ENCODE data around the gene KDM4F.

Gene KDM4F

GRCh38 chr11:95067841-95068219 is 18.6 kb downstream of the KDM4F start:
- Histone ChIP-seq H3K4me1 (ENCODE audit: insufficient read depth, poor library complexity, severe bottlenecking) (peaks cover 28% of the 10 kb centered on the region), H3K4me3 (ENCODE audit: severe bottlenecking) (peak overlapping the region; percentile 57), H3K27ac (ENCODE audit: poor library complexity, severe bottlenecking) (peak overlapping the region; percentile 69), H3K27me3 (ENCODE audit: insufficient read depth, poor library complexity, severe bottlenecking) (no peaks in the 10 kb centered on the region), H3K9me3 (ENCODE audit: severe bottlenecking) (no peaks in the 10 kb centered on the region), H3K36me3 (ENCODE audit: low read depth) (peaks cover 14% of the 10 kb centered on the region)
- ATAC-seq (ENCODE audit: low read depth) = no peak
- no peak for DNase-seq (ENCODE audit: low spot score)
- TF ChIP-seq, protein P1, sequence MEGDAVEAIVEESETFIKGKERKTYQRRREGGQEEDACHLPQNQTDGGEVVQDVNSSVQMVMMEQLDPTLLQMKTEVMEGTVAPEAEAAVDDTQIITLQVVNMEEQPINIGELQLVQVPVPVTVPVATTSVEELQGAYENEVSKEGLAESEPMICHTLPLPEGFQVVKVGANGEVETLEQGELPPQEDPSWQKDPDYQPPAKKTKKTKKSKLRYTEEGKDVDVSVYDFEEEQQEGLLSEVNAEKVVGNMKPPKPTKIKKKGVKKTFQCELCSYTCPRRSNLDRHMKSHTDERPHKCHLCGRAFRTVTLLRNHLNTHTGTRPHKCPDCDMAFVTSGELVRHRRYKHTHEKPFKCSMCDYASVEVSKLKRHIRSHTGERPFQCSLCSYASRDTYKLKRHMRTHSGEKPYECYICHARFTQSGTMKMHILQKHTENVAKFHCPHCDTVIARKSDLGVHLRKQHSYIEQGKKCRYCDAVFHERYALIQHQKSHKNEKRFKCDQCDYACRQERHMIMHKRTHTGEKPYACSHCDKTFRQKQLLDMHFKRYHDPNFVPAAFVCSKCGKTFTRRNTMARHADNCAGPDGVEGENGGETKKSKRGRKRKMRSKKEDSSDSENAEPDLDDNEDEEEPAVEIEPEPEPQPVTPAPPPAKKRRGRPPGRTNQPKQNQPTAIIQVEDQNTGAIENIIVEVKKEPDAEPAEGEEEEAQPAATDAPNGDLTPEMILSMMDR (IDR thresholded peaks at IDR 0.05; ENCODE audit: poor library complexity, severe bottlenecking) = no peak

DNA sequence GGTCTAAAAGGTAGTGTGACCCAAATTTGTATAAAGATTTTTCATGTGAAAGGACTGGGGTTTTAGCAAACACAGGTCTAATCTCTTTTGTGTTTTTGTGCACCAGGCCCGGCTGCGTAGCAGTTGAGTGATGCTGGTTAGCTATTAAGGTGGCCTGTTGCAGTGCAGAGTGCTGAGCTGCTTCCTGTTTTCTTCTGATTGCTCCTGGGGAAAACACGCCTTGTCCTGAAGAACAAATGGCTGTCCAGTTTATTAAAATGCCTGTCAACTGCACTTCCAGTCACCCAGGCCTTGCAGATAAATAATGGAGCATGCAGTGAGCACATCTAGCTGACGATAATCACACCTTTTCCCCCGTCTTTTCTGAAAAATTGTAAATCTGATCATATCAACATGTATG is 19.3 kb downstream of the KDM4F start:
- Histone ChIP-seq H3K4me3 (ENCODE audit: severe bottlenecking) (peak overlapping the region; percentile 57), H3K27ac (ENCODE audit: poor library complexity, severe bottlenecking) (peak overlapping the region; percentile 69), H3K27me3 (ENCODE audit: insufficient read depth, poor library complexity, severe bottlenecking) (no peaks in the 10 kb centered on the region), H3K36me3 (ENCODE audit: low read depth) (peaks cover 14% of the 10 kb centered on the region), H3K4me1 (ENCODE audit: insufficient read depth, poor library complexity, severe bottlenecking) (peaks cover 28% of the 10 kb centered on the region), H3K9me3 (ENCODE audit: severe bottlenecking) (no peaks in the 10 kb centered on the region)
- TF ChIP-seq, protein P1 (IDR thresholded peaks at IDR 0.05; ENCODE audit: poor library complexity, severe bottlenecking) = no peak
- peak; percentile 83 for ATAC-seq (ENCODE audit: low read depth)
- peak; percentile 66 for DNase-seq (ENCODE audit: low spot score)

DNA sequence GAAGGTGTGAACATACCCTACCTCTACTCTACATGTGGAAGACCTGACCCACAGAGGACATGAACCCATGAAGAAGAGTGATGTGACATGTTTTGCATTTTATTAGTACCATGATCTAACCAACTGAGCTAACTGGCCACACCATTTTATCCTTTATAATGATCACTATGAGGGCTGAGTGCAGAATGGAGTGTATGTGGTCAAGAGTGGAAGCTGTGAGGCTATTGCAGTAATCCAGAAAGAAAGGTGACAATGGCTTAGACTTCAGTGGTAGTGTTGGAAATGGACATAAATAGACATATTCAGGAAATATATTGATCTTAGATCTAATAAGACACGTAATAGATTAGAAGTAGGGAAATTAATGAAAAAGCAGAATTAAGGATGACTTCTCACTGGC is 21.2 kb downstream of the KDM4F start:
- Histone ChIP-seq H3K4me1 (ENCODE audit: insufficient read depth, poor library complexity, severe bottlenecking) (peaks cover 23% of the 10 kb centered on the region), H3K36me3 (ENCODE audit: low read depth) (peaks cover 14% of the 10 kb centered on the region), H3K27me3 (ENCODE audit: insufficient read depth, poor library complexity, severe bottlenecking) (no peaks in the 10 kb centered on the region), H3K4me3 (ENCODE audit: severe bottlenecking) (no peak overlapping the region), H3K27ac (ENCODE audit: poor library complexity, severe bottlenecking) (no peak overlapping the region), H3K9me3 (ENCODE audit: severe bottlenecking) (no peaks in the 10 kb centered on the region)
- no peak for ATAC-seq (ENCODE audit: low read depth)
- TF ChIP-seq, protein P1 (IDR thresholded peaks at IDR 0.05; ENCODE audit: poor library complexity, severe bottlenecking) = no peak
- no peak for DNase-seq (ENCODE audit: low spot score)

GRCh38 chr11:95072948-95073347 is 23.7 kb downstream of the KDM4F start:
- Histone ChIP-seq H3K4me3 (ENCODE audit: severe bottlenecking) (no peak overlapping the region), H3K27me3 (ENCODE audit: insufficient read depth, poor library complexity, severe bottlenecking) (no peaks in the 10 kb centered on the region), H3K9me3 (ENCODE audit: severe bottlenecking) (no peaks in the 10 kb centered on the region), H3K27ac (ENCODE audit: poor library complexity, severe bottlenecking) (no peak overlapping the region), H3K36me3 (ENCODE audit: low read depth) (peaks cover 14% of the 10 kb centered on the region), H3K4me1 (ENCODE audit: insufficient read depth, poor library complexity, severe bottlenecking) (peaks cover 27% of the 10 kb centered on the region)
- ATAC-seq (ENCODE audit: low read depth) = no peak
- DNase-seq (ENCODE audit: low spot score) = no peak
- TF ChIP-seq, protein P1 (IDR thresholded peaks at IDR 0.05; ENCODE audit: poor library complexity, severe bottlenecking) = no peak

- H3K27ac ChIP-seq (ENCODE audit: poor library complexity, severe bottlenecking) = no peak overlapping the region
- no peaks in the 10 kb centered on the region for H3K27me3 ChIP-seq (ENCODE audit: insufficient read depth, poor library complexity, severe bottlenecking)
- H3K4me1 ChIP-seq (ENCODE audit: insufficient read depth, poor library complexity, severe bottlenecking) = peaks cover 14% of the 10 kb centered on the region
- H3K36me3 ChIP-seq (ENCODE audit: low read depth) = peaks cover 4% of the 10 kb centered on the region
- no peak overlapping the region for H3K4me3 ChIP-seq (ENCODE audit: severe bottlenecking)
- no peaks in the 10 kb centered on the region for H3K9me3 ChIP-seq (ENCODE audit: severe bottlenecking)
- TF ChIP-seq, protein P1 (IDR thresholded peaks at IDR 0.05; ENCODE audit: poor library complexity, severe bottlenecking) = no peak
- DNase-seq (ENCODE audit: low spot score) = no peak
- no peak for ATAC-seq (ENCODE audit: low read depth)
Observed at GRCh38 chr11:95074792-95075563, 25.8 kb downstream of the KDM4F start.
